HCT116 (cell line): ENCODE data around the gene MLLT3. TPM values are rescaled to one million over a fixed set of nuclear protein-coding genes. Genes with fewer than 3 reads are reported as not detected.

Source experiments
- ATAC-seq: fragments of 200-7000 bp; cut with Tn5 transposase; 2 replicates; pipeline ENCODE4 v1.9.1; 2020; ENCODE audit warnings: mild to moderate bottlenecking, moderate library complexity
- BruUV-seq: library from RNA; stranded (reverse); fragments of 400-500 nt; replicated peaks from 2 replicates; lab custom pipeline; 2021; lab: Mats Ljungman, UMichigan
- CTCF ChIA-PET: fragments of 300-600 bp; sonication (Branson Sonifier 250); formaldehyde crosslinking; loops from one replicate; lab custom pipeline; 2021; ENCODE audit warnings: antibody characterized with exemption; lab: Charles Lee
- POLR2A ChIA-PET: fragments of 300-600, 350-600 bp; sonication (Branson Sonifier 250); formaldehyde crosslinking; loops from one replicate; lab custom pipeline; 2021; ENCODE audit warnings: antibody characterized with exemption; lab: Charles Lee
- RAD21 ChIA-PET, 2 experiments: fragments of 300-600 bp; sonication (Branson Sonifier 250); formaldehyde crosslinking; loops; one replicate each; lab custom pipeline; 2023; ENCODE audit warnings: low total read pairs in 2 of 2; ENCODE audit not compliant: uncharacterized antibody in 2 of 2, unreplicated experiment in 2 of 2, low non-redundant PET in 1 of 2; lab: Charles Lee
- DNase-seq: peaks from one replicate; pipeline ENCODE4 v3.0.0-alpha.2; 2010; ENCODE audit warnings: low read depth, low spot score
- H2AFZ ChIP-seq: fragments of 200-600 bp; shearing (Covaris generic), sonication (generic); 2 replicates; pipeline ENCODE4 v1.6.1; 2017; ENCODE audit warnings: low read depth, mixed run types, mixed read lengths, antibody characterized with exemption, low read length; ENCODE audit not compliant: poor library complexity, severe bottlenecking
- H3K27ac ChIP-seq: 2 replicates; pipeline ENCODE4 v1.5.1; 2012; ENCODE audit warnings: low read depth, low read length
- H3K27me3 ChIP-seq: fragments of 200-600 bp; sonication (generic); 2 replicates; pipeline ENCODE4 v1.6.1; 2016; ENCODE audit warnings: mixed run types, low read length, mixed read lengths; ENCODE audit not compliant: insufficient read depth
- H3K36me3 ChIP-seq, 2 experiments: fragments of 200-500 bp in 1 of 2; fragments of 200-600 bp in 1 of 2; sonication (Bioruptor generic) in 1 of 2; sonication (generic) in 1 of 2; 2 replicates each; pipeline versions ENCODE4 v1.5.1 to v1.6.1; 2014 to 2016; ENCODE audit warnings: low read length in 2 of 2, inconsistent platforms in 1 of 2, mixed read lengths in 1 of 2, mixed run types in 1 of 2; ENCODE audit not compliant: insufficient read depth in 2 of 2, control insufficient read depth in 1 of 2
- H3K4me1 ChIP-seq, 2 experiments: fragments of 200-600 bp in 1 of 2; sonication (generic) in 1 of 2; 2 replicates each; pipeline versions ENCODE4 v1.5.1 to v1.6.1; 2012 to 2017; ENCODE audit warnings: low read length in 2 of 2, inconsistent platforms in 1 of 2, mild to moderate bottlenecking in 1 of 2, mixed read lengths in 1 of 2, mixed run types in 1 of 2, moderate library complexity in 1 of 2; ENCODE audit not compliant: insufficient read depth in 2 of 2, control insufficient read depth in 1 of 2
- H3K4me2 ChIP-seq: fragments of 200-600 bp; sonication (generic); 2 replicates; pipeline ENCODE4 v1.6.1; 2017; ENCODE audit warnings: mixed run types, low read length, mixed read lengths
- H3K4me3 ChIP-seq, 2 experiments: fragments of 200-600 bp in 1 of 2; sonication (generic) in 1 of 2; replicated peaks in 1 of 2; 2 replicates each; pipeline ENCODE4 v1.5.1; 2011 to 2016; ENCODE audit warnings: low read length in 2 of 2, control low read depth in 1 of 2, low read depth in 1 of 2, mild to moderate bottlenecking in 1 of 2, mixed read lengths in 1 of 2, mixed run types in 1 of 2
- H3K79me2 ChIP-seq: fragments of 200-600 bp; sonication (generic); 2 replicates; pipeline ENCODE4 v1.6.1; 2017; ENCODE audit warnings: mild to moderate bottlenecking, mixed run types, low read length, moderate library complexity, mixed read lengths; ENCODE audit not compliant: insufficient read depth
- H3K9ac ChIP-seq: fragments of 200-600 bp; sonication (generic); 2 replicates; pipeline ENCODE4 v1.6.1; 2016; ENCODE audit warnings: low read length, mixed read lengths
- H3K9me2 ChIP-seq: fragments of 200-600 bp; sonication (generic), shearing (Covaris generic); 2 replicates; pipeline ENCODE4 v1.6.1; 2017; ENCODE audit warnings: mixed run types, mild to moderate bottlenecking, moderate library complexity; ENCODE audit not compliant: insufficient read depth
- H3K9me3 ChIP-seq, 2 experiments: fragments of 200-500 bp in 1 of 2; fragments of 200-600 bp in 1 of 2; sonication (Bioruptor generic) in 1 of 2; sonication (generic) in 1 of 2; 2 replicates each; pipeline ENCODE4 v1.6.1; 2014 to 2017; ENCODE audit warnings: low read length in 2 of 2, mixed read lengths in 2 of 2, inconsistent platforms in 1 of 2, low read depth in 1 of 2, mild to moderate bottlenecking in 1 of 2, mixed run types in 1 of 2, moderate library complexity in 1 of 2; ENCODE audit not compliant: control insufficient read depth in 1 of 2, insufficient read depth in 1 of 2
- H4K20me1 ChIP-seq: fragments of 200-600 bp; sonication (generic), shearing (Covaris generic); 2 replicates; pipeline ENCODE4 v1.6.1; 2017; ENCODE audit warnings: mixed run types, mild to moderate bottlenecking, moderate library complexity; ENCODE audit not compliant: insufficient read depth
- CBX3 ChIP-seq: IDR thresholded peaks from 2 replicates; pipeline ENCODE4 v1.6.1; 2012; ENCODE audit warnings: low read depth
- CEBPB ChIP-seq: IDR thresholded peaks from 2 replicates; pipeline ENCODE4 v1.6.1; 2012; ENCODE audit warnings: low read depth
- FOSL1 ChIP-seq: IDR thresholded peaks from 2 replicates; pipeline ENCODE4 v1.6.1; 2012; ENCODE audit warnings: low read depth
- JUND ChIP-seq: IDR thresholded peaks from 2 replicates; pipeline ENCODE4 v1.6.1; 2012
- POLR2A ChIP-seq: IDR thresholded peaks from 2 replicates; pipeline ENCODE4 v1.7.0; 2011; ENCODE audit warnings: borderline replicate concordance; ENCODE audit not compliant: insufficient read depth, insufficient read length; ENCODE audit errors: extremely low read depth
- POLR2AphosphoS5 ChIP-seq: IDR thresholded peaks from 2 replicates; pipeline ENCODE4 v1.6.1; 2011; ENCODE audit warnings: mild to moderate bottlenecking, low read depth, low read length, moderate library complexity
- RAD21 ChIP-seq: IDR thresholded peaks from 2 replicates; pipeline ENCODE4 v1.6.1; 2012; ENCODE audit warnings: low read depth, mild to moderate bottlenecking
- YY1 ChIP-seq: IDR thresholded peaks from 2 replicates; pipeline ENCODE4 v1.6.1; 2011; ENCODE audit warnings: low read length, low read depth, moderate library complexity, mild to moderate bottlenecking; ENCODE audit not compliant: insufficient replicate concordance; ENCODE audit errors: extremely low read depth
- ZBTB33 ChIP-seq: IDR thresholded peaks from 2 replicates; pipeline ENCODE4 v1.6.1; 2011; ENCODE audit warnings: mild to moderate bottlenecking, low read length, moderate library complexity; ENCODE audit not compliant: insufficient replicate concordance; ENCODE audit errors: extremely low read depth
- intact Hi-C: fragments of 100-400 bp; cut with micrococcal nuclease; formaldehyde crosslinking; loops from 2 replicates; pipeline ENCODE4 v1.10.0; 2022
- total RNA-seq: library from RNA; stranded (reverse); gene quantifications from one replicate; pipeline ENCODE4 v1.2.1, GENCODE V29; 2021; ENCODE audit not compliant: unreplicated experiment

MLLT3 gene
- total RNA-seq, 1 experiment from 2014 or later, result 4.3 TPM

DNA sequence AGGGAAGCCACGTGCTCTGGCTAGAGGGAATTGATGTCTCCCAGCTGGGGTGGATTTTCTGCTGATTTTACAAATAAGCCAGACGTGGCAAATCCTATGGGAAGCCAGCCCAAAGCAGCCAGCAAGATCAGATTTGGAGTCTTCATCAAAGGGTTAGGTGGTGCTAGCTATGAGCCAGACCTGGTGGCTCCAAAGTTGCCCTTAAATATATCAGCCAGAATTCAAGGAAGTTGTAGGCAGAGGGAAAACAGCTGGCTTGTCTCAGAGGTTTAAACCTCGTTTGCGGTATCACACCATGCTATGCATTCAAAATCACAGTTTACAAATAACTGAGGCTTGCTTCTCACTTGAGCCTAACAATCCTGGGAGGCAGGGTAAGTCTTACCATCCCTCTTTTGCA lies 313.2 kb downstream of the MLLT3 start:
- no peak overlapping the region for H3K4me2 ChIP-seq
- no peak for TF ChIP-seq YY1
- TF ChIP-seq POLR2A, result no peak
- TF ChIP-seq ZBTB33, result no peak
- TF ChIP-seq JUND, result no peak
- no peak for TF ChIP-seq FOSL1
- TF ChIP-seq RAD21, result no peak
- no peak for TF ChIP-seq CEBPB
- H3K27me3 ChIP-seq, result peaks cover 6% of the 10 kb centered on the region; the same call in 1 of the 2 replicates
- H3K27ac ChIP-seq, result no peak overlapping the region
- ChIA-PET RAD21 (no interaction called here), POLR2A (no interaction called here), CTCF (no interaction called here)
- H3K79me2 ChIP-seq, result no peaks in the 10 kb centered on the region
- BruUV-seq, result no TSS peak
- H3K36me3 ChIP-seq, result no peaks in the 10 kb centered on the region
- H3K9ac ChIP-seq, result no peak overlapping the region
- peaks cover 0 to 4% of the 10 kb centered on the region in 2 experiments; a peak in 2 of 4 replicates for H3K4me1 ChIP-seq
- ATAC-seq, result no peak
- no peaks in the 10 kb centered on the region for H3K9me3 ChIP-seq
- no peak overlapping the region for H3K4me3 ChIP-seq
- intact Hi-C loops, result no loop called here
- no peaks in the 10 kb centered on the region for H3K9me2 ChIP-seq
- no peak overlapping the region for H2AFZ ChIP-seq
- no peak for DNase-seq
- H4K20me1 ChIP-seq, result no peaks in the 10 kb centered on the region

DNA sequence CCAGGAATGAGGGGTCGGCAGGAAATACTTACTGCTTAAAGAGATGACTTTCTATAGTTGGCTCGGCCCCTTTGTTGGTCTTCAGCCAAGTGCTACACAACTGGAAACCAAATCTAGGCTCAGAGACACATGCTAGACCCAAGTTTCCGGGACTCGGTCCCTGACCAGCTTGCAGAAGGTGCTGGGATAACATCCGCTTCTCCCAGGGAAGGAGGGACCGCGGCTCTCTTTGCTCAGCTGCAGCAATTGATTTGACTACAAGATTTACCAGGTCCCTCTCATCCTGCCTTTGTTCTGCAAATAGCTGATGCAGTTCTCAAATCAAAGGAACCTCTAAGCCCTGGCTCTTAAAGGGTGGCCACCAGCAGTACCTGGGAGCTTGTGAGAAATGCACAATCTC lies 314.7 kb downstream of the MLLT3 start:
- TF ChIP-seq CBX3 (no peak), POLR2AphosphoS5 (no peak)
- no peak overlapping the region for H3K9ac ChIP-seq
- H3K4me3 ChIP-seq, result no peak overlapping the region
- BruUV-seq, result no TSS peak
- H3K36me3 ChIP-seq, result no peaks in the 10 kb centered on the region
- ATAC-seq (no peak), DNase-seq (no peak)
- no peak overlapping the region for H3K27ac ChIP-seq
- intact Hi-C loops, result no loop called here
- H3K27me3 ChIP-seq, result peaks cover 6% of the 10 kb centered on the region
- ChIA-PET CTCF (no interaction called here), POLR2A (no interaction called here), RAD21 (no interaction called here)
- no peak overlapping the region for H3K4me2 ChIP-seq
- H3K4me1 ChIP-seq, result peaks cover 0 to under 1% of the 10 kb centered on the region in 2 experiments; a peak in 2 of 4 replicates
- H3K79me2 ChIP-seq, result no peaks in the 10 kb centered on the region
- no peak overlapping the region for H2AFZ ChIP-seq
- H3K9me3 ChIP-seq, result no peaks in the 10 kb centered on the region
- no peaks in the 10 kb centered on the region for H4K20me1 ChIP-seq
- no peaks in the 10 kb centered on the region for H3K9me2 ChIP-seq
